Measurements from ENCODE around the gene MAD1L1.

Gene MAD1L1

GRCh38 chr7:2201686-2202360, 30.9 kb downstream of the MAD1L1 start:
- TF ChIP-seq, protein P1, sequence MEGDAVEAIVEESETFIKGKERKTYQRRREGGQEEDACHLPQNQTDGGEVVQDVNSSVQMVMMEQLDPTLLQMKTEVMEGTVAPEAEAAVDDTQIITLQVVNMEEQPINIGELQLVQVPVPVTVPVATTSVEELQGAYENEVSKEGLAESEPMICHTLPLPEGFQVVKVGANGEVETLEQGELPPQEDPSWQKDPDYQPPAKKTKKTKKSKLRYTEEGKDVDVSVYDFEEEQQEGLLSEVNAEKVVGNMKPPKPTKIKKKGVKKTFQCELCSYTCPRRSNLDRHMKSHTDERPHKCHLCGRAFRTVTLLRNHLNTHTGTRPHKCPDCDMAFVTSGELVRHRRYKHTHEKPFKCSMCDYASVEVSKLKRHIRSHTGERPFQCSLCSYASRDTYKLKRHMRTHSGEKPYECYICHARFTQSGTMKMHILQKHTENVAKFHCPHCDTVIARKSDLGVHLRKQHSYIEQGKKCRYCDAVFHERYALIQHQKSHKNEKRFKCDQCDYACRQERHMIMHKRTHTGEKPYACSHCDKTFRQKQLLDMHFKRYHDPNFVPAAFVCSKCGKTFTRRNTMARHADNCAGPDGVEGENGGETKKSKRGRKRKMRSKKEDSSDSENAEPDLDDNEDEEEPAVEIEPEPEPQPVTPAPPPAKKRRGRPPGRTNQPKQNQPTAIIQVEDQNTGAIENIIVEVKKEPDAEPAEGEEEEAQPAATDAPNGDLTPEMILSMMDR (IDR thresholded peaks at IDR 0.05) = no peak
- H3K4me3 Mint-ChIP-seq = no peak overlapping the region
- no peaks in the 10 kb centered on the region for H3K9me3 Mint-ChIP-seq
- H3K27ac Mint-ChIP-seq = no peak overlapping the region
- H3K27me3 Mint-ChIP-seq (ENCODE audit: low read depth, poor library complexity) = no peaks in the 10 kb centered on the region
- H3K36me3 Mint-ChIP-seq (ENCODE audit: low read depth) = peaks cover 25% of the 10 kb centered on the region
- DNase-seq = no peak
- peaks cover 17% of the 10 kb centered on the region for H3K4me1 Mint-ChIP-seq

DNA sequence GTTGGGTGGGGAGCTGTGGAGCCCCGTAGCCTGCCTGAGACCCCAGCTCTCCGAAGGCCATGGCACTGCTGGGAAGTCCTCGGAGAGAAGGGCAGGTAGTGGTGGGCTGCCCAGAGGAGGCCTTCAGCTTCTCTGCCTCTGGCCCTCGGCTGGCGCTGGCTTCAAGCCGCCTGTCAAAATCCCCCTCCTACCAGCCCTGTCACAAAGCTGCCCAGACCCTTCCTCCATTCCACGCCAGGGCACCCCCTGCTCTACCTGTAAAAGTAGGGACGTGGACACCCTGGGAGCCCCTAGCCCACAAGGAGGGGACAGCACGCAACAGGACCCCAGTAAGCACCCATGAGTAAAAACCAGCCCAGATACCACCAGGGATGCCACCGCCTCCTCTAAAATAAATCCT, 31.6 kb downstream of the MAD1L1 start:
- H3K4me3 Mint-ChIP-seq = no peak overlapping the region
- H3K36me3 Mint-ChIP-seq (ENCODE audit: low read depth) = peaks cover 29% of the 10 kb centered on the region
- H3K4me1 Mint-ChIP-seq = peaks cover 17% of the 10 kb centered on the region
- no peaks in the 10 kb centered on the region for H3K9me3 Mint-ChIP-seq
- no peak overlapping the region for H3K27ac Mint-ChIP-seq
- TF ChIP-seq, protein P1 (IDR thresholded peaks at IDR 0.05) = no peak
- H3K27me3 Mint-ChIP-seq (ENCODE audit: low read depth, poor library complexity) = no peaks in the 10 kb centered on the region
- no peak for DNase-seq

DNA sequence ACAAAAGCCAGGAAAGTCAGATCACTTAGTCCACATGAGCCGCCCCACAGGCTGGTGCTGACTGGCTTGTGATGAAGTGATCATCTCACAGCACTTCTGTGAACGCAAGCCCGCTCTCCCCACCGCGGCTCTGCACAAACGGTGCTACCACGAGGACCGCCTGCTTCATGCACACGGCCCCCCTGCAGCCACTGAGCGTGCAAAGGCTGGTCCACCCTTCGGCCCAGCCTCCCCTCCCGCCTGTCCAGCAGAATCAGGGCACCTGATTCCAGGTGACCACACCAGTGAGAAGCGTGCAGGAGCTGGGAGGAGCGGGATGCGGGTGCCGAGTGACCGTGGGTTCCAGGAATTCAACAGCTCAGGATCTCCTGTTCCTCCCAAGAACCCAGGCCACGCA, 32.2 kb downstream of the MAD1L1 start:
- Mint-ChIP-seq H3K27me3 (ENCODE audit: low read depth, poor library complexity) (no peaks in the 10 kb centered on the region), H3K36me3 (ENCODE audit: low read depth) (peaks cover 31% of the 10 kb centered on the region), H3K27ac (peak overlapping the region; percentile 30)

DNA sequence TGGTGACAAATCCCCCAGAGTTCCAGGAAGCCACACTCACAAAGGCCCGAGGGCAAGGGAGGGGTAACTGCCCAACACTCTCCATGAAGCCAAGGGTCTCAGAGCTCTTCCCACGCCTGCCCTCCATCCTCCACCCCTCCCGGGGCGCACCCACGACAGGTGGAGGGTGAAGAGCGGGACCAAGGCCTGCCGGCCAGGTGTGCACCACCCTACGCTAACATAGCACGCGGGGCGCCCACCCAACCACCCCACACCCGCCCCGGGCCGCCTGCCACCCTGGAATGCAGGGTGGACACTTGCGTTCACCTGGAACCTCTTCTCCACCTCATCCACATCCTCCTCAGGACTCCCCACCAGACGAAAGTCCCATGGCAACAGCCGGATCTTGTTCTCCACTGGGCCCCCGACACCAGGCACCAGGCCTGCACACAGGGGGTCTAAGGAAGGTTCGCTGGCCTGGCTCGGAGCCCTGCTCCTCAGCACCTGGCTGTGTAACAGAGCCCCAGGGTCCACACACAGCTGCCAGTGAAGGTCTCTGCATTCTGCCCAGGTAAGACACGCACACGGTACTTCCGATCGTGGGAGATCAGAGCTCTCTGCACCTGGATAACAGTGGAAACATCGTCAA, 32.7 kb downstream of the MAD1L1 start:
- Mint-ChIP-seq H3K36me3 (ENCODE audit: low read depth) (peaks cover 31% of the 10 kb centered on the region), H3K9me3 (peaks cover 4% of the 10 kb centered on the region), H3K27me3 (ENCODE audit: low read depth, poor library complexity) (no peaks in the 10 kb centered on the region), H3K4me3 (no peak overlapping the region), H3K4me1 (peaks cover 17% of the 10 kb centered on the region), H3K27ac (peak overlapping the region; percentile 30)
- no peak for DNase-seq
- TF ChIP-seq, protein P1 (IDR thresholded peaks at IDR 0.05) = no peak

More for the DNA sequence above, 32.2 kb downstream of the MAD1L1 start:
- TF ChIP-seq, protein P1 (IDR thresholded peaks at IDR 0.05) = no peak
- Mint-ChIP-seq H3K4me3 (no peak overlapping the region), H3K9me3 (peaks cover 2% of the 10 kb centered on the region), H3K4me1 (peaks cover 17% of the 10 kb centered on the region)
- no peak for DNase-seq

DNA sequence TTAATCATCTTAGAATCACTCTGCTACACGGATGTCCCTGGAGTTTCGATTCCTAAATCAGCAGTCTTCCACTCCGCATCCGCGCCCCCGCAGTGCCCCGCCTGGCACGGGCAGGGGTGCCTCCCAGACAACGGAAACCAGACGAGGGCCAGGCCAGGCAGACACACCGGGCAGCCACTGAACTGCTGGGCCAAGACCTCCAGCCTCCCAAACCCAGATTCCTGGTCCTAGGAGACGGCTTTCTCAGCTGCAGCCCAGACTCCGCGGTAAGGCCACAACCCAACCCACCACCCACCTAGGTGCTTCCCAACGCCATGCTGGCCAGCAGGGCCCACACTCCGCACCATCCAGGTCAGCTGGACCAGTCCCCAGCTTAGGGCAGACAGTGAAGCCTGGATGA, 33.2 kb downstream of the MAD1L1 start:
- H3K4me1 Mint-ChIP-seq = peaks cover 16% of the 10 kb centered on the region
- TF ChIP-seq, protein P1 (IDR thresholded peaks at IDR 0.05) = no peak
- no peak for DNase-seq
- H3K4me3 Mint-ChIP-seq = no peak overlapping the region
- H3K27ac Mint-ChIP-seq = peak overlapping the region; percentile 75
- H3K9me3 Mint-ChIP-seq = peaks cover 4% of the 10 kb centered on the region
- H3K36me3 Mint-ChIP-seq (ENCODE audit: low read depth) = peaks cover 34% of the 10 kb centered on the region
- no peaks in the 10 kb centered on the region for H3K27me3 Mint-ChIP-seq (ENCODE audit: low read depth, poor library complexity)

DNA sequence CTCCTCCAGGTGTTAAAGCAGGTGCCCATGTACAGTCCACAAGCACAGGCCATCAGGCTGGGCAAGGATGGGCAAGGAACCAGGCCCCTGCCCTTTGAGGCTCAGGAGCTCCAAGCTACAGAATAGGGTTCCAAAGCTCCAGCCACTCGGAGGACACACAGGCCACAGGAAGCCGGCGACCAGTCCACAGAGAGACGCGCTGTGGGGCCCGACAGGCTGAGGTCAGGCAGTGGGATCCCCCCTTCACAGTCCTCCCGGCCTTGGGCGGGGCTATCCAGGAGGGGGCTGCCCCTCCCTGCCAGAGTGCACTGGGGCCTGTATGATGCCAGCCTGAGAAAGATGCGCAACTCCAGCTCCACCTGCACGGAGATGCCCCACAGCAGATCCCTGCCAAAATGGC, 34.0 kb downstream of the MAD1L1 start:
- DNase-seq = no peak
- Mint-ChIP-seq H3K27ac (no peak overlapping the region), H3K27me3 (ENCODE audit: low read depth, poor library complexity) (no peaks in the 10 kb centered on the region), H3K36me3 (ENCODE audit: low read depth) (peaks cover 41% of the 10 kb centered on the region), H3K4me3 (no peak overlapping the region), H3K9me3 (peaks cover 4% of the 10 kb centered on the region), H3K4me1 (peaks cover 9% of the 10 kb centered on the region)
- TF ChIP-seq, protein P1 (IDR thresholded peaks at IDR 0.05) = no peak

Data from nephron progenitor cell (in vitro differentiated cells).